Neural progenitor cell (in vitro differentiated cells): ENCODE results near the gene TAF1C.

ENCODE experiments used
- CTCF ChIP-seq: fragments of 200-600 bp; sonication (generic); IDR thresholded peaks from 2 replicates; pipeline ENCODE4 v1.5.1; 2017; ENCODE audit warnings: antibody characterized with exemption, mild to moderate bottlenecking
- EZH2phosphoT487 ChIP-seq: fragments of 200-600 bp; sonication (generic); IDR thresholded peaks from 2 replicates; pipeline ENCODE4 v1.6.1; 2017; ENCODE audit warnings: antibody characterized with exemption

- TF ChIP-seq CTCF (no peak), EZH2phosphoT487 (no peak)
Observed at GRCh38 chr16:84218176-84218823, 31.4 kb upstream of the TAF1C start.
